Neural progenitor cell (in vitro differentiated cells): ENCODE measurements around the gene CAP2. TPM values are rescaled to one million over a fixed set of nuclear protein-coding genes. Genes with fewer than 3 reads are reported as not detected.

Experiments
- DNase-seq: peaks from one replicate; pipeline ENCODE4 v3.0.0-alpha.2; 2016; ENCODE audit warnings: low spot score
- H2AFZ ChIP-seq: fragments of 200-600 bp; sonication (generic); replicated peaks from 2 replicates; pipeline ENCODE4 v1.6.1; 2016; ENCODE audit warnings: antibody characterized with exemption
- H3F3A ChIP-seq: fragments of 200-600 bp; sonication (generic); 2 replicates; pipeline ENCODE4 v1.6.1; 2016; ENCODE audit warnings: antibody characterized with exemption, low read depth
- H3K27ac ChIP-seq: fragments of 200-600 bp; sonication (generic); 2 replicates; pipeline ENCODE4 v1.5.1; 2016; ENCODE audit warnings: mild to moderate bottlenecking
- H3K27me3 ChIP-seq: fragments of 200-600 bp; sonication (generic); 2 replicates; pipeline ENCODE4 v1.6.1; 2016; ENCODE audit warnings: mild to moderate bottlenecking, moderate library complexity
- H3K36me3 ChIP-seq: fragments of 200-600 bp; sonication (generic); 2 replicates; pipeline ENCODE4 v1.5.1; 2016
- H3K4me1 ChIP-seq: fragments of 200-600 bp; sonication (generic); 2 replicates; pipeline ENCODE4 v1.6.1; 2016; ENCODE audit warnings: mixed run types
- H3K4me2 ChIP-seq: fragments of 200-600 bp; sonication (generic); 2 replicates; pipeline ENCODE4 v1.6.1; 2016
- H3K4me3 ChIP-seq: fragments of 200-600 bp; sonication (generic); 2 replicates; pipeline ENCODE4 v1.5.1; 2016
- H3K79me2 ChIP-seq: fragments of 200-600 bp; sonication (generic); 2 replicates; pipeline ENCODE4 v1.6.1; 2016; ENCODE audit warnings: low read depth
- H3K9ac ChIP-seq: fragments of 200-600 bp; sonication (generic); 2 replicates; pipeline ENCODE4 v1.6.1; 2016
- H3K9me3 ChIP-seq: fragments of 200-600 bp; sonication (generic); 2 replicates; pipeline ENCODE4 v1.5.1; 2016; ENCODE audit warnings: low read depth
- H4K20me1 ChIP-seq: fragments of 200-600 bp; sonication (generic); 2 replicates; pipeline ENCODE4 v1.6.1; 2016; ENCODE audit warnings: low read depth
- H3K27ac Mint-ChIP-seq: 3 replicates; pipeline ENCODE4 v1.8.0; 2021; ENCODE audit warnings: mixed read lengths
- H3K27me3 Mint-ChIP-seq: 2 replicates; pipeline ENCODE4 v1.8.0; 2022; ENCODE audit warnings: low read depth, mild to moderate bottlenecking, inconsistent platforms, moderate library complexity, mixed read lengths; ENCODE audit not compliant: insufficient read depth
- H3K36me3 Mint-ChIP-seq: 3 replicates; pipeline ENCODE4 v1.8.0; 2021; ENCODE audit warnings: mixed read lengths
- H3K4me1 Mint-ChIP-seq: 3 replicates; pipeline ENCODE4 v1.8.0; 2021; ENCODE audit warnings: mixed read lengths
- H3K4me3 Mint-ChIP-seq: 3 replicates; pipeline ENCODE4 v1.8.0; 2021; ENCODE audit warnings: mild to moderate bottlenecking, moderate library complexity, mixed read lengths
- H3K9me3 Mint-ChIP-seq: 3 replicates; pipeline ENCODE4 v1.8.0; 2020; ENCODE audit warnings: mixed read lengths
- CTCF ChIP-seq: fragments of 200-600 bp; sonication (generic); IDR thresholded peaks from 2 replicates; pipeline ENCODE4 v1.5.1; 2017; ENCODE audit warnings: antibody characterized with exemption, mild to moderate bottlenecking
- EZH2 ChIP-seq: fragments of 200-600 bp; sonication (generic); IDR thresholded peaks from 2 replicates; pipeline ENCODE4 v1.6.1; 2017; ENCODE audit warnings: antibody characterized with exemption, mild to moderate bottlenecking, moderate library complexity
- EZH2phosphoT487 ChIP-seq: fragments of 200-600 bp; sonication (generic); IDR thresholded peaks from 2 replicates; pipeline ENCODE4 v1.6.1; 2017; ENCODE audit warnings: antibody characterized with exemption
- total RNA-seq: library from RNA; depleted of rRNA; stranded (reverse); fragments of >200 nt; gene quantifications from 2 replicates; pipeline ENCODE4 v1.2.3, GENCODE V29; 2015; ENCODE audit warnings: low replicate concordance

CAP2 gene
- total RNA-seq, 1 donor from 2014 or later, result 27.4 TPM

- H3K36me3 Mint-ChIP-seq, result peaks cover 13% of the 10 kb centered on the region
- Histone ChIP-seq H3F3A (peaks cover 23% of the 10 kb centered on the region), H3K4me2 (no peak overlapping the region), H3K36me3 (no peaks in the 10 kb centered on the region), H3K27ac (no peak overlapping the region), H3K9ac (no peak overlapping the region), H3K4me3 (no peak overlapping the region), H3K4me1 (peaks cover 22% of the 10 kb centered on the region), H2AFZ (no peak overlapping the region), H3K9me3 (no peaks in the 10 kb centered on the region), H3K27me3 (no peaks in the 10 kb centered on the region), H3K79me2 (no peaks in the 10 kb centered on the region), H4K20me1 (no peaks in the 10 kb centered on the region)
- peaks cover 24% of the 10 kb centered on the region for H3K4me1 Mint-ChIP-seq
- H3K27me3 Mint-ChIP-seq, result no peaks in the 10 kb centered on the region
- TF ChIP-seq CTCF, result no peak
- TF ChIP-seq EZH2, result no peak
- no peak for TF ChIP-seq EZH2phosphoT487
- DNase-seq, result no peak
- H3K27ac Mint-ChIP-seq, result no peak overlapping the region
- H3K4me3 Mint-ChIP-seq, result no peak overlapping the region
- no peaks in the 10 kb centered on the region for H3K9me3 Mint-ChIP-seq
These were observed 85.6 kb downstream of the CAP2 start for GRCh38 chr6:17478946-17479345.

DNA sequence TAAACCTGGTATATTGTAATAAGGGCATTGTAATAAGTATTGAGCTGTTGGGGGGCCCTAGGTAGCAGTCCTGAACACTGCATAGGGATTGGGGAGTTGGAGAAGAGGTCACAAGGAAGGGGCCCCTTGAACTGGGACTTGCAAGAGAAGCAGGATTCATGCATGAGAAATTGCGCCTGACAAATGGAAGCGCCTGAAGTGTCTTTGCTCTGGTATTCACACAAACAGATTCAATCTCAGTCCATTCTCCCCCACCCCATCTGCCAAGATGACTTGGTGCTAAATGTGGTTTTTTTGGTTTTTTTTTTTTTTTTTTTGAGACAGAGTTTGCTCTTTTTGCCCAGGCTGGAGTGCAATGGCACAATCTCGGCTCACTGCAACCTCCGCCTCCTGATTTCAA is 87.1 kb downstream of the CAP2 start:
- peaks cover 12% of the 10 kb centered on the region for H3F3A ChIP-seq
- Mint-ChIP-seq H3K4me3 (no peak overlapping the region), H3K27ac (no peak overlapping the region), H3K27me3 (no peaks in the 10 kb centered on the region), H3K9me3 (no peaks in the 10 kb centered on the region), H3K36me3 (peaks cover 14% of the 10 kb centered on the region), H3K4me1 (peaks cover 26% of the 10 kb centered on the region)
- no peaks in the 10 kb centered on the region for H4K20me1 ChIP-seq
- H3K79me2 ChIP-seq, result no peaks in the 10 kb centered on the region
- H3K9ac ChIP-seq, result no peak overlapping the region
- H3K4me2 ChIP-seq, result no peak overlapping the region
- H3K9me3 ChIP-seq, result no peaks in the 10 kb centered on the region
- no peaks in the 10 kb centered on the region for H3K36me3 ChIP-seq
- TF ChIP-seq CTCF (no peak), EZH2 (no peak), EZH2phosphoT487 (no peak)
- no peak overlapping the region for H3K4me3 ChIP-seq
- no peaks in the 10 kb centered on the region for H3K27me3 ChIP-seq
- no peak overlapping the region for H2AFZ ChIP-seq
- DNase-seq, result no peak
- H3K27ac ChIP-seq, result no peak overlapping the region
- peaks cover 19% of the 10 kb centered on the region for H3K4me1 ChIP-seq

GRCh38 chr6:17482711-17483110 is 89.3 kb downstream of the CAP2 start:
- Histone ChIP-seq H3K4me3 (no peak overlapping the region), H2AFZ (no peak overlapping the region), H3K4me2 (no peak overlapping the region), H3K27me3 (no peaks in the 10 kb centered on the region), H3K9ac (no peak overlapping the region), H3K27ac (no peak overlapping the region), H3K4me1 (no peaks in the 10 kb centered on the region), H3K36me3 (no peaks in the 10 kb centered on the region), H3K79me2 (no peaks in the 10 kb centered on the region), H3K9me3 (no peaks in the 10 kb centered on the region), H3F3A (no peaks in the 10 kb centered on the region), H4K20me1 (no peaks in the 10 kb centered on the region)
- no peaks in the 10 kb centered on the region for H3K27me3 Mint-ChIP-seq
- no peak overlapping the region for H3K4me3 Mint-ChIP-seq
- TF ChIP-seq EZH2 (no peak), EZH2phosphoT487 (no peak), CTCF (no peak)
- peak overlapping the region; percentile 95 for H3K27ac Mint-ChIP-seq
- H3K36me3 Mint-ChIP-seq, result peaks cover 17% of the 10 kb centered on the region
- H3K4me1 Mint-ChIP-seq, result peaks cover 12% of the 10 kb centered on the region
- DNase-seq, result no peak
- H3K9me3 Mint-ChIP-seq, result no peaks in the 10 kb centered on the region
